ENCODE data around the gene CHPT1.
A peak's percentile ranks its signal among the peaks of the same experiment; 100 is the strongest.

Gene CHPT1

DNA sequence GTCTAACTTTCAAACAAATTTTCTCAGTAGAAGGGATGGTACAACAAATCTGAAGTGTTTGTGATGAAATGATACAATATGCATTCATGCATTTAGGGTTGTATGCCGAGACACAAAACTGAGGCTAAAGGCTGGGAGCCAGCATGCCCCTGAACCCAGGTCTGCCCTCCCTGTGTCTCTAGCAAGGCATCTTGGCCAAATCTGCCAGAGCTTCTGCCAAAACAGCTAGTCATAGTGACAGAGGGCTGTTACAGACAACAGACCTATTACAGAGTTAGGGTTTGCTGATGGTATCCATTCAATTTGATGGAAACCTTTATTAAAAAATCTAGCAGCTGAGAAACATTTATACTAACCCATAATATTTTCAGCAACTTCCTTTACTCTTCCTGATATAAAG is 11.3 kb upstream of the CHPT1 start:
- DNase-seq, result no peak

DNA sequence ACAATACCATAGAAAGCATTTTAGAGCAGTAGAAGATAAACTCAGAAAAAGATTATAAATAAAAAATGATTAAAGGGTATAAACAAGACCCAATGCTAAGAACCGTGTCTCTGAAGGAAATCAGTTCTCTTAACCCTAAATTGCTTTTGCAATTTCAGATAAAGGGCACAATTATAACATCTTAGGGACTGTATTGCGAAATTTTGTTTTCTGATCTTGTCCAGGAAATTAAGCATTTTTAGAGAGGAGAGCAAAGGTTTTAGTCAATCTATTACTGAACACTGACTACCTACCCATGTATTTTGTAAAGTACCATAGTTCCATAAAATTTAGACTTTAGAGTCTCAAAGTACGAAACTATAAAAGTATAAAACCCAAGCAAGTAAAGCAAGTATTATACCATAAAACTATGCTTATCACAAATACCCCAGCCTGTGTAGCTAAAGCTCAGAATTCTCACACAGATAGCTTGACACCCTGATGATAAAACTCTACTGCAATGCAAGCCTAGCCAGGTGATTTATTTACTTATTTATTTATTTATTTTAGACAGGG is 6.8 kb upstream of the CHPT1 start:
- no peak for DNase-seq

DNA sequence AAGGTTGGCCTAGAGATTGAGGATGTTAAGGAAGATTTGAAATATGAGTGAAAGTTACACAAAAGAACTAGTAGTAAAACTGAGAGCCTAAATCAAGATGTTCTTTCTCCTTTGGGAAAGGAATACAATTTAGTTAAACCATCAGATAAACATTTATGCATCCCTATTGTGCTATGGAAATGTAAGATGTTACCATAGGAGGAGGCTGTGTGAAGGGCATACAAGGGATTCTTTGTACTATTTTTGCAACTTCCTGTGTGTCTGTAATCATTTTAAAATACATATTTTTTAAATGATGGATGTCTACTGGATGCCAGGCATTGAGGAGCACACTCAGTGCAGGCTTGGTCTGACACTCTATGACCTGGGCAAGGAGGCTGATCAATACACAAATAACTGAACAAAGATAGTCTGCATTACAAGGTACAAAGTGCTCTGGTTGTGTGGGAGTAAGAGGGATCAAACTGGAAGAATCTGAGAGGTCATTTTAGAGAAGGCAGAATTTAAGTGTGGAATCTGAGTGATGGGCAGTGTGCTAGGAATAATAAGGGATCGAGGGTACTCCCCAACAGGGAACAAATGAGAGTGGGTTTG is 5.8 kb upstream of the CHPT1 start:
- no peak for DNase-seq

DNA sequence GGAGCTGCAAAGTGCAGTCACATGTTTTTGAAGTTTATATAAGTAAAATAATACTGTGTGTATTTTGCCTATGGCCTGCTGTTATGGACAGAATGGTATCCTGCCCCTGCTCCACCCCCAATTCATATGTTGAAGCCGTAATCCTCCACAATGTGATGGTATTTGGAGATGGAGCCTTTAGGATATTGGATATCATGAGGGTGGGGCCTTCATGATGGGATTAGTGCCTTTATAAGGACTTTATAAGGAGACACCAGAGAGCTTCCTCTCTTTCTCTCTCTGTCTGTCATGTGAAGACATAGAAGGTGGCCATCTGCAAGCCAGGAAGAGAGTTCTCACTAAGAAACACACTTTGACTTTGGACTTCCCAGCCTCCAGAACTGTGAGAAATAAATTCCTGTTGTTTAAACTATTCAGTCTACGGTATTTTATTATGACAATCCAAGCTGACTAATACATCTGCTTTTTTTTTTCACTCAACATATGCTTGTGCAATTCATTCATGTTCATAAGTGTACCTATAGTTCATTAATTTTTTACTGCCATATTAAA is 3.1 kb upstream of the CHPT1 start:
- no peak for DNase-seq

DNA sequence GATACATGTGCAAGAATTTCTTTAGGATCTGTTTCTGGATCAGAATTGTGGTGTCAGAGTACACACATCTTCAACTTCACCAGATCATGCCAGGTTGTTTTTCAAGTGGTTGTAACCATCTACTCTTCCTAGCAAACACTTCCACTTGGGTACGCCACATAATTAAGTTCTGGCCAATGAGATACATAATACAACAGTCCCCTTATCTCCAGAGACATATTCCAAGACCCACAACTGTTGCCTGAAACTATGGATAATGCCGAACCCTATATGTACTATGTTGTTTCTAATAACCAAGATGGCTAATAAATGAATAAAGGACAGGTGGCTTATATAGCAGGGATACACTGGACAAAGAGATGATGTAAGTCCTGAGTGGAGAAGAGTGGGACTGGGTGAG is 2.5 kb upstream of the CHPT1 start:
- DNase-seq, result no peak

DNA sequence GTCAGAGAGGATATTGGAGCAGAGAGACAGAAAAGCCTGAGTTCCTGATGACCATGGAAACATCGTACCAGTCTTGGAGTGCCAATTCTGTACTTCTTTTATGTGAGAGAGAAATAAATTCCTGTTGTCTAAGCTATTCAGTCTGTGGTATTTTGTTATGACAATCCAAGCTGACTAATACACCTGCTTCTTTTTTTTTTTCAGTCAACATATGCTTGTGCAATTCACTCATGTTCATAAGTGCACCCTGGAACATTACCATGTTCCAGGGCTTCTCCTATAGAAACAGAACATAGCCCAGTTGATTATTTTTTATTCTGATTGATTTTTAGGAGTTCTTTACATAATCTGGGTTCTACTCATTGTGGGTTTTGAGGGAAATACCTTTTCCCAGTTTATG is 1.7 kb upstream of the CHPT1 start:
- no peak for DNase-seq

DNA sequence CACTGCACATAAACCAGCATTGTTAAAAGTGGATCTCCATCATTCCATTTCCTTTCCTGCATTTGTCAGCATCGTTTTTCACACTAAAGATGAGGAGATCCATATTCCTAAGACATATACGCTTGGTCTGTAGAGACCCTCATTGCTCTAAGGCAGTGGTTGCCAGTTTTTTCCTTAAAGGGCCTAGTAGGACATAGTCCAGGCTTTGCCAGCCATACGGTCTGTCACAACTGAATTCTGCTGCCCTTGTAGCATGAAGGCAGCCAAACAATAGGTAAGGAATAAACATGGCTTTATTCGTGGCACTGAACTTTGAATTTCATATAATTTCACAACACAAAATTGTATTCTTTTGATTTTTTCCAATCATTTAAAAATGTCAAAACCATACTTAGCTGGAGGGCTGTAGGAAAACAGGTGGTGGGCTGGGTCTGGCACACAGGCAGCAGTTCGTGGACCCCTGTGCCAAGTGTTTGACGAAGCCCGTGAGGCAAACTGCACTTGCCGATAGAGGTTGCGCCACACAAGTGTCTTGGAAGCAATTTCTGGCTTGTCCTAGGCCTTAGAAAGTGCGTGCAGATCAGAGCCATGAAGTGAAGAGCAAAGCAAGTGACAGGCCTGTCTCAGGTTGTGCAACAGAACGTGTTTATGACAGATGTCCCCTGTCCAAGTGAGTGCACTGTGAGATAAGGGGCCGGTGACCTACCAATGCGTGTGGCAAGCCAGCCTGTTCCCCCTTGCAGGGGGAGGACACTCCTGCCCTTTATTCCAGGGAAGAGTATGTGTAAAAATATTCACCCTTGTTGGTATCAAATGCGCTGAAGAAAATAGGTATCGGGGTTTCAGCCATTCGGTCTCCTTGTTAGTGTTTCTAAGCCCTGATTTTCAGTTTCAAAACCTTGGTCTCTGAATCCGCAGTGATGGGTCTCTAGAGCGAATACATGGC is 916 bp upstream of the CHPT1 start:
- DNase-seq, result no peak

DNA sequence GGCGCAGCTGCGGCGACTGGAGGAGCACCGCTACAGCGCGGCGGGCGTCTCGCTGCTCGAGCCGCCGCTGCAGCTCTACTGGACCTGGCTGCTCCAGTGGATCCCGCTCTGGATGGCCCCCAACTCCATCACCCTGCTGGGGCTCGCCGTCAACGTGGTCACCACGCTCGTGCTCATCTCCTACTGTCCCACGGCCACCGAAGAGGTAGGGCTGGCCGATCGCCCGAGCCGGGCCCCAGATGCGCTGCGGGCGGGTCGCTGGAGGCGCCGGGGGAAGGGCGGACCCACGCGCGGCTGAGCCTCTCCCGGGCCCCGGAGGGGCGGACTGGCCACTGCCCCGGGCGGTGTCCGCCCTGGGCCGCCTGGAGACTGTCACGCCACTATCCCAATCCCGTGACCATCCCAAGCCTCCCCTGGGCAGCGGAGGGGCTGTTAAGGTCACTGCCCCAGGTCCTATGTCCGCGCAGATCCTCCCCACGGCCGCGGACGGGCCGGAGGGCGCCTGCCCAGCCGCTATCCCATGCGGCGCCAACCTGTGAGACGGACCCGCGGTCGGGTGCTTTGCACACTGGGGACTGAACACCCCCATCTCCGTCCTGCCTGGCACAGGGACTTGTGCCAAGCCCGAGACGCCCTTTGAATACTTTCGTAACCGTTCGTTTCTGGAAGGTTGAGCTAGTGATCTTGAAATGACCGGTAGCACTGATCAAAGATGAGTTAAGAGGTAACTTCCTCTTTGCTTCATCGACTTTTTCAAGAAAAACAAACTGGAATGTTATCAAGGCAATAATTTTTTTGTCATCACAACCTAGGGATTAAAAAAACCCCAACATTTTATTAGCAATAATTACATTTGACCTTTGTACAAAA is 725 bp downstream of the CHPT1 start:
- peak; percentile 45 for DNase-seq

DNA sequence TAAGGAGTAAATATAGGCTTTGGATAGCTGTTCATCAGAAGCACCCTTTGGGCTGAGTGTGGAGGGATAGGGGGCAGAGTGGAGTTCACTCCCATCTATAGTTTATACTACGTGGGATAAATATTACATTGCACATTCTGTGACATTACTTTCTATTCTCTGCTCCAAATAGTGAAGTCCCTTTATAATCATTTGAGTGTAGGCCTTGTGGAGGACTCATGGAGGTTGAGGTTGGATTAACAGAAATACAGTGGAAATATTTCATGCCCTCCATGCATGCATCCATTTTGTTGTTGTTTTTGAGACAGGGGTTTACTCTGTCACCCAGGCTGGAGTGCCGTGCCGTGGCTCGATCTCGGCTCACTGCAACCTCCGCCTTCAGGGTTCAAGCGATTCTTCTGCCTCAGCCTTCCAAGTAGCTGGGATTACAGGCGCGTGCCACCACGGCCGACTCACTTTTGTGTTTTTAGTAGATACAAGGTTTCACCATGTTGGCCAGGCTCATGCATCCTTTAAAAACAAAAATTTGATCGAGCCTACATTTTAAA is 1.4 kb downstream of the CHPT1 start:
- DNase-seq, result no peak

DNA sequence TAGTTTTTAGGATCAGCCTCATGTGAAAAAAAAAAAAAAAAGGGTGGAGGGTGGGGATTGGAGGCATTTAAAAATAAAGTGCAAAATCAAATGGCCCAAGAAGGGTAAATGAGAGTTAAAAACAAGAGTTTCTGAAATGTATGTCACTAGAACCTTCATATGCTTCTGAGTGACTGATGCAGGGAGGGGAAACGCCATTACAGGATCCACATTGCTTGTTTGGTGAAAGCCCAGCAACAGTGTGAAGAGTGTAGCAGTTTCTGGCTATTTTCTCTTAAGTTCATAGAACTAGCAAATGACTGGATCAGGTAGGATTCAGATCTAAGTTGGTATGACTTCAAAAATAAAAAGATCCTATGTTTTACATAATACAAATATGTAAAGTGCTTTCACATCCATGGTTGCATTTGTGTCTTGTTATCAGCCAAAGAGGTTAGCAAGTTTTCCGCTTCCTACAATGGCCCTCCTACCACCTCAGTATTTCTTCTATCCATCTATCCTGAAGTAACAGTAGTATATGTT is 2.9 kb downstream of the CHPT1 start:
- DNase-seq, result no peak

DNA sequence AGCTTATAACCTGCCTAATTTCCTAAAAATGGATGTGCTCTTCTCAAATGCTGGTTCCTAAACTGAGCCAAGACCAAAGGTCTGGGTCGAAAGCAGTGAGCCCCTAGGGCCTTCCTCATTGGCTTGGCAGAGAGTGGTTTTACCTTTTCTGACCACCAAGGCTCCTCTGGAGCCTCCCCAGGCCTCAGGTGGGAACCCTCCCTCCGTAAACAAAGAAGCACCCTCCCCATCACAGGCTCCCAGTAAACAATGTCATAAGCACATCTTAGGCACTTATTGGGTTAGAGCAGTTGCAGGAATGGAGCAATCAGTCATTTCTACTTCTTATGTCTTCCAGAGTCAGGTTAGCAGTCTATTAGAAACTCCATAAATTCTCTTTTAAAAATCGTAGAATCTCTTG is 6.0 kb downstream of the CHPT1 start:
- no peak for DNase-seq

DNA sequence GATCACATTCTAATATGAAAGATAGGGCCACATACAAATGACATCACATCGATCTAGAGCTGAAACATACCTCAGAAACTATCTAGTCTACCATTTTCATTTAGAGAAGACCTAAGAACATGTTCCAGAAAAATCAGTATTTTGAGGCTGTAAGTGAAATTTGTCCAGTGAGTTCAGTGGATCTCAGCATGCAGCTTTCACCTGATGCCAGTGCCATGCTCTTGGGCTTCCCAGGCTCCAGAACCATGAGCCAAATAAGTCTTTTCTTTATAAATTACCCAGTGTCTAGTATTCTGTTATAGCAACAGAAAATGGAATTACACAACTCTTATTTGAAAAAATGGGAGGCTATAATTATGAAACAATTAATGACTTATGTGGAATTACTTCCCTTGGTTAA is 9.0 kb downstream of the CHPT1 start:
- no peak for DNase-seq

DNA sequence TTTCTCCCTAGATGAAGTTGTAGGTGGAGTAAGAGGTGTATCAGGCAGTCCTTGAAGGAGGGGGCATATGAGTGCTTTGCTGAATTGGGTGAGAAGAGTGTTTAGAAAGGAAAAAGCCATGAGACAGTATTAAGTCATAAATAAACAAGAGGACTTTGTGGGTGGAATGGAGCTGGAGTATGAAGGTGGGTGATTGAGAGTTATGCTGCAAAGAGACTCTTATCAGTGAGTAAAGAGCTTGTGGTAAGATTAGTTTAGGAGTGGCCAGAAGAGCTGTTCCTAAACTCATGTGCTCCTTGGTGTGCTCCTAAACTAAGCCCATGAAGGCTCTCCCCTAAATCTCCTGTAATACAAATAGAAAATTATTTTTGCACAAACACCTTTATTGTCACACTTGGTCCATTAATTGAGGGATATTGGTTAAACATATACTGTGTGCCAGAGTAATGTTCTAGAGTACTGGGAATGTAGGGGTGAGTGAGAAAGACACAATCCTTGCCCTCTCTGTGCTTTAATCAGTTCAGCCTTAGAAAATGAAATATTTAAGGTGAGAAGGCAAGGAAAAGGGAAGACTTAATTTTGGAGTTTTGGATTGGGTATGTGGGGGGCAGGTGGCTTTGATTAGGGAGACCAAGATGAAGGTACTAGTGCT is 9.8 kb downstream of the CHPT1 start:
- DNase-seq, result no peak

DNA sequence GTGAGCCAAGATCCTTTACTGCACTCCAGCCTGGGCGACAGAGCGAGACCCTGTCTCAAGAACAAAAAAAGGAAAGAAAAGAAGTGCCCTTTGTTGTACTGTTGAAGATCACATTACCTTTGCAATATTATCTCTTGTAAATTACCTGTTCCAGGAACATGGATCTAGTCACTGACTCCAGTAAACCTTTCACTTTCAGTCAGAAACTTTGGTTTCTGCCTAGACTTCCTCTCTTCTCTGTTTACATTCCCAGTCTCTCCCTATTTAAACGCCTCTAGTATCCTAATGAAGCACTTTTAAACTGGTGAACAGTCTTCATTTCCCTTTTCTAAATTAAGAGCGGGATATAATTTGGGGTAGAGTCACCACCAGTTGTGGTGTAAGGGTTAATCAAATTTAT is 12.8 kb downstream of the CHPT1 start:
- DNase-seq, result no peak

DNA sequence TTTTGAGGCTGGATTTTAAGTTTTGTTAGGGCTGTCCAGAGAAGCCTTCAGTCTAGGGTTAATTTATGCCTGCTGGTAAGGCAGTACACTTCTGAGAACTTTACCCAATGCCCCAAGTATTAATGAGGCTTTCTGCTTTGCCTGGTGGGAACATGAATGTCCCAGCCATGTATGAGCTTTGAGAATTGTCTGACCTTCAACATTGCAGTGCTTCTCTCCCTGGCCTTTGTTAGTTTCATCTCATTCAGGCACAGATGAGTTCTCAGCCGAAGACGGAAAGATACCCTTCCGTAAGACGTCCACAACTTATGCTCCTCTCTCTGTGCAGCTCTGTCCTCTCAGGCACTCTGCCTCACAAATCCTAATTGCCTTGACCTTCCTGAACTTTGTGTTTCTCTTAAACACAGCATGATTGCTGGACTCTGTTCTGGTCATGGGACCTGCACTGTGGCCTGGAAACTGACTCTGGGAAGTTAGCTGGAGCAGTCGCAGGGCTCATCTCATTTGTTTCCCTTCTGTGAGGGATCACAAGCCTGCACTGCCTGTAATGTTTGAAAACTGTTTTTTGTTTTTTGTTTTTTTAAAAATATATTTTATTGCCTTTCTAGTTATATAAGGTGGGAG is 15.7 kb downstream of the CHPT1 start:
- no peak for DNase-seq

DNA sequence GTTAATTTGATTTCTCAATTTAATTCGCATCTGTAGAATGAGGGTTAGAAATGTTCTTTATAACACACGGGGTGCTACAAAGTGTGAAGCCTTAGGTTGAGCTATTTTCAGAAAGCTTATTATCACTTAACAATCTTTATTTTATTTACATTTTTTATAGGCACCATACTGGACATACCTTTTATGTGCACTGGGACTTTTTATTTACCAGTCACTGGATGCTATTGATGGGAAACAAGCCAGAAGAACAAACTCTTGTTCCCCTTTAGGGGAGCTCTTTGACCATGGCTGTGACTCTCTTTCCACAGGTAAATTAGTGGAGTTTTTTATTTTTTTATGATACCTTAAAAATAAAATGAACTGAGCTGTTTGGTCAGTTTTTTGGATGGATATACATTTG is 16.5 kb downstream of the CHPT1 start:
- DNase-seq, result no peak

DNA sequence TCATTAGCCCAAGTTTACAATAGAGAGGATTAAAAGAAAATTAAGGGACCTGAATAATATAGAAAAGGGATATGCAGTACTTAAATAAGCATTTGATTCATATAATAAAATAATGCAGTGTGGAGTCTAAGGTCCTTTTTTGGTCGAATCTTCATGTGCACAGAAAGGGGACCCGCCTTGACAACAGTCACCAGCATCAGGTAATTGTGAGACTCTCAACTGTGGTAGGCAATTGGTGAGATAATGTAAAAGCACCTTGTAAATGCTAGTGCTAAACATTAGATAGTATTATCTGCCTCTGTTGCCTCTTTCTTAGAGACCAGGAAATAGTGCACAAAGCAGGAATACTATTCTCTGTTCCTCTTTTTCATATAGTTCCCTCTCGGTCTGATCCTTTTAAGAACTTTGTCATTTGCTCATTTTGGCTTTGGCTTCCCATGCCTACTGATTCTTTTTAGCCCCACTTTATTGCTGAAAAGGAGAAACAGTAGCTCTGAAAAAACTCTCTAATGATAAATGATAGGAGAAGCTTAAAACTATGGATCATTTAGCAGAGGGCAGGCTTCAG is 17.5 kb downstream of the CHPT1 start:
- DNase-seq, result peak; percentile 15

DNA sequence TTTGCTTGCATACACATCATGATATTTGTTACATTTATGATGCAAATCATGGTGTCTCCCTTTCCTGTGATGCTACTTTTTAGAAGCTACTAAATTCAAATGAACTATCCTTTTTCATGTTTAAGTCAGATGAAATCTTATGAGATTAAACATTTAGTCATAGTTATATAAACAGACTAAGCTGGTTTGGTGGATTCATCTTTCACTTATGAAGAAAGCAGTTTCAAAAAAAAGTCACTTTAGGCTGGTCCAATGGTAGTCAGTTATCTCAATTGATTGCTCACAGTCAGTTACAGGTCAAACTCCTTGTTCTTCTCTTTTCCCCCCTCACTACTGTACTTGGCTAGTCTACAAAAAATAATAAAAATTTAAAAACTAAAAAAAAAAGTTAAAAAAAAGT is 22.1 kb downstream of the CHPT1 start:
- no peak for DNase-seq

DNA sequence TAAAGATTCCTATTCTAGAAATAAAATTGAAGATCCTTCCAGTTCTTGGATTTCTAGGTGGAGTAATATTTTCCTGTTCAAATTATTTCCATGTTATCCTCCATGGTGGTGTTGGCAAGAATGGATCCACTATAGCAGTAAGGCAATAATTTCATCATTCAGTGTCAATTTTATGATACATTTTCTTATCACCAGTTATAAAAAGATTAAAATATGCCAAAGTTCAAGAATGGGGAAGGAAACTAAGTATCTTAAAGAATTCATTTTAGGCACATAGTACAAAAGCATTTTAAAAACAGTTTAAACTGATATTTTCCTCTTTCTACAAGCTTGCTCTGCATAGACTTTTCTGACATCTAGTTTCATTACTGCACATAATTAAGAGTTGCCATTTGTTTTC is 22.7 kb downstream of the CHPT1 start:
- DNase-seq, result no peak

DNA sequence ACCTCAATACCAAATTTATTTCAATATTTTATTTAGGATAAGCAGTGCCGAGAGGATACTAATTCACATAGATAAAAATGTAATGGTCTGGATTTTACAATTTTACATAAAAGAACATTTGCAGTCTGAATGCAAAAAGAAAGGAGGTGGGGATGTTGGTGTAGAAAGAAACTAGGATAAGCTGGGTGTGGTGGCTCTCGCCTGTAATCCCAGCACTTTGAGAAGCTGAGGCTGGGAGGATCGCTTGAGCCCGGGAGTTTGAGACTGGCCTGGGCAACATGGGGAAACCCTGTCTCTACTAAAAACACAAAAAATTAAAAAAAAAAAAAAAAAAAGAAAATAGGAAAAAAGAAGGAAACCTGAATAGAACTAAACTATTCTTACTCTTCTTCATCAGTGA is 25.0 kb downstream of the CHPT1 start:
- no peak for DNase-seq

DNA sequence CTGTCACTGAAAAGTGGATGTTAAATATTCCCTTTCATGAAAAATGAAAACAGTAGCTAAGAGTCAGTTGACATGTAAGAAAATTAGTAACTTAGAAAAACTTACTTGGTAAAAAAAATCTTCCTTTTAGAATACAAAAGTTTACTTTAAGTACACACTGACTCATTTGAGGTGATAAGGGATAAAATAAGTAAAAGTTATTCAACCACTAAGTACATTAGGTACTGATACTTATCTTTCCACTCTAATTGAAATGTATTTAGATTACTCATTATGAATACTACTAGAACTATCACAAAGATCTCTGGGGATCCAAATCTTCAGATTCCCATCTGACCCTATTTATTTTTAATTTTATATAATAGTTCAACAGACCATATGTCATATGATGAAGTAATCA is 29.7 kb downstream of the CHPT1 start:
- no peak for DNase-seq

All from RPMI8226 (cell line).